Measurements from ENCODE around the gene ARHGEF38.
A peak's percentile ranks its signal among the peaks of the same experiment; 100 is the strongest.

The ARHGEF38 gene

GRCh38 chr4:105555409-105555808 lies 3.0 kb downstream of the ARHGEF38 start:
- Histone ChIP-seq H2AK5ac (ENCODE audit: low read length, severe bottlenecking) (no peak overlapping the region), H4K91ac (ENCODE audit: low read length) (no peak overlapping the region), H3K4ac (ENCODE audit: low read depth in 1 of 2, low read length in 2 of 2) (no peak overlapping the region), H3K36me3 (ENCODE audit: control insufficient read depth in 1 of 2, insufficient read depth in 2 of 2, low read depth in 1 of 2, low read length in 2 of 2) (no peaks in the 10 kb centered on the region), H2BK120ac (ENCODE audit: low read depth, low read length) (no peak overlapping the region), H2BK5ac (ENCODE audit: low read depth, low read length, poor library complexity, severe bottlenecking) (no peak overlapping the region), H2BK12ac (ENCODE audit: low read length in 2 of 2) (no peak overlapping the region), H2AFZ (ENCODE audit: low read depth, low read length) (no peak overlapping the region), H3K14ac (ENCODE audit: low read length in 2 of 2) (no peak overlapping the region), H3K4me1 (ENCODE audit: control insufficient read depth, insufficient read depth, low read depth, low read length) (peaks cover 6% of the 10 kb centered on the region), H3K9ac (ENCODE audit: low read length) (no peak overlapping the region), H3K4me2 (ENCODE audit: low read length, poor library complexity, severe bottlenecking) (no peak overlapping the region), H3K4me3 (ENCODE audit: insufficient read depth in 1 of 2, low read depth in 1 of 2, low read length in 2 of 2) (no peak overlapping the region), H3K18ac (ENCODE audit: low read depth in 1 of 2, low read length in 2 of 2) (no peak overlapping the region), H3K9me3 (ENCODE audit: control insufficient read depth, low read length) (no peaks in the 10 kb centered on the region), H3K27ac (ENCODE audit: low read length, poor library complexity, severe bottlenecking) (no peak overlapping the region), H4K8ac (ENCODE audit: low read length) (no peak overlapping the region), H3K27me3 (ENCODE audit: control insufficient read depth in 1 of 2, insufficient read depth in 1 of 2, low read length in 2 of 2) (no peaks in the 10 kb centered on the region), H2BK15ac (ENCODE audit: low read depth, poor library complexity, severe bottlenecking) (no peak overlapping the region), H3K23ac (ENCODE audit: low read length in 2 of 2) (no peak overlapping the region), H3K79me1 (replicated peaks; ENCODE audit: low read length, poor library complexity, severe bottlenecking) (no peaks in the 10 kb centered on the region)
- DNase-seq, result no peak
- WGBS, result 16% methylated on average over 3 of the region's 4 CpGs

- 54% methylated on average over 1 of the region's 1 CpG for WGBS
- H3K4me1 ChIP-seq (ENCODE audit: control insufficient read depth, insufficient read depth, low read depth, low read length), result peaks cover 8% of the 10 kb centered on the region
- H3K27me3 ChIP-seq (ENCODE audit: control insufficient read depth in 1 of 2, insufficient read depth in 1 of 2, low read length in 2 of 2), result no peaks in the 10 kb centered on the region
- H4K8ac ChIP-seq (ENCODE audit: low read length), result no peak overlapping the region
- no peak overlapping the region for H3K23ac ChIP-seq (ENCODE audit: low read length in 2 of 2)
- no peaks in the 10 kb centered on the region for H3K79me1 ChIP-seq (replicated peaks; ENCODE audit: low read length, poor library complexity, severe bottlenecking)
- no peak overlapping the region for H2BK5ac ChIP-seq (ENCODE audit: low read depth, low read length, poor library complexity, severe bottlenecking)
- H3K18ac ChIP-seq (ENCODE audit: low read depth in 1 of 2, low read length in 2 of 2), result no peak overlapping the region
- H2AFZ ChIP-seq (ENCODE audit: low read depth, low read length), result no peak overlapping the region
- no peak overlapping the region for H3K9ac ChIP-seq (ENCODE audit: low read length)
- no peak for DNase-seq
- H4K91ac ChIP-seq (ENCODE audit: low read length), result no peak overlapping the region
- H3K14ac ChIP-seq (ENCODE audit: low read length in 2 of 2), result no peak overlapping the region
- H2BK12ac ChIP-seq (ENCODE audit: low read length in 2 of 2), result no peak overlapping the region
- no peak overlapping the region for H2BK15ac ChIP-seq (ENCODE audit: low read depth, poor library complexity, severe bottlenecking)
- H3K4me2 ChIP-seq (ENCODE audit: low read length, poor library complexity, severe bottlenecking), result no peak overlapping the region
- no peak overlapping the region for H2BK120ac ChIP-seq (ENCODE audit: low read depth, low read length)
- H3K36me3 ChIP-seq (ENCODE audit: control insufficient read depth in 1 of 2, insufficient read depth in 2 of 2, low read depth in 1 of 2, low read length in 2 of 2), result no peaks in the 10 kb centered on the region
- H3K27ac ChIP-seq (ENCODE audit: low read length, poor library complexity, severe bottlenecking), result no peak overlapping the region
- no peak overlapping the region for H3K4ac ChIP-seq (ENCODE audit: low read depth in 1 of 2, low read length in 2 of 2)
- no peaks in the 10 kb centered on the region for H3K9me3 ChIP-seq (ENCODE audit: control insufficient read depth, low read length)
- no peak overlapping the region for H2AK5ac ChIP-seq (ENCODE audit: low read length, severe bottlenecking)
- H3K4me3 ChIP-seq (ENCODE audit: insufficient read depth in 1 of 2, low read depth in 1 of 2, low read length in 2 of 2), result no peak overlapping the region
Measured at GRCh38 chr4:105556206-105556605, 3.8 kb downstream of the ARHGEF38 start.

- Histone ChIP-seq H4K91ac (ENCODE audit: low read length) (no peak overlapping the region), H2BK120ac (ENCODE audit: low read depth, low read length) (no peak overlapping the region), H3K4ac (ENCODE audit: low read depth in 1 of 2, low read length in 2 of 2) (no peak overlapping the region), H2BK5ac (ENCODE audit: low read depth, low read length, poor library complexity, severe bottlenecking) (no peak overlapping the region), H2BK15ac (ENCODE audit: low read depth, poor library complexity, severe bottlenecking) (no peak overlapping the region), H3K18ac (ENCODE audit: low read depth in 1 of 2, low read length in 2 of 2) (no peak overlapping the region), H3K23ac (ENCODE audit: low read length in 2 of 2) (no peak overlapping the region), H3K9me3 (ENCODE audit: control insufficient read depth, low read length) (no peaks in the 10 kb centered on the region), H3K9ac (ENCODE audit: low read length) (no peak overlapping the region), H2BK12ac (ENCODE audit: low read length in 2 of 2) (no peak overlapping the region), H3K4me2 (ENCODE audit: low read length, poor library complexity, severe bottlenecking) (no peak overlapping the region), H3K4me3 (ENCODE audit: insufficient read depth in 1 of 2, low read depth in 1 of 2, low read length in 2 of 2) (no peak overlapping the region), H3K14ac (ENCODE audit: low read length in 2 of 2) (no peak overlapping the region), H3K4me1 (ENCODE audit: control insufficient read depth, insufficient read depth, low read depth, low read length) (peaks cover 2% of the 10 kb centered on the region), H2AK5ac (ENCODE audit: low read length, severe bottlenecking) (no peak overlapping the region), H3K27ac (ENCODE audit: low read length, poor library complexity, severe bottlenecking) (no peak overlapping the region), H4K8ac (ENCODE audit: low read length) (no peak overlapping the region), H3K36me3 (ENCODE audit: control insufficient read depth in 1 of 2, insufficient read depth in 2 of 2, low read depth in 1 of 2, low read length in 2 of 2) (no peaks in the 10 kb centered on the region), H3K27me3 (ENCODE audit: control insufficient read depth in 1 of 2, insufficient read depth in 1 of 2, low read length in 2 of 2) (no peaks in the 10 kb centered on the region), H3K79me1 (replicated peaks; ENCODE audit: low read length, poor library complexity, severe bottlenecking) (no peaks in the 10 kb centered on the region), H2AFZ (ENCODE audit: low read depth, low read length) (no peak overlapping the region)
- WGBS, result no CpG with 5 or more reads among the region's 3 CpGs
- no peak for DNase-seq
Measured at GRCh38 chr4:105558277-105558676, 5.9 kb downstream of the ARHGEF38 start.

- no peak overlapping the region for H2BK12ac ChIP-seq (ENCODE audit: low read length in 2 of 2)
- H2BK5ac ChIP-seq (ENCODE audit: low read depth, low read length, poor library complexity, severe bottlenecking), result no peak overlapping the region
- no peaks in the 10 kb centered on the region for H3K36me3 ChIP-seq (ENCODE audit: control insufficient read depth in 1 of 2, insufficient read depth in 2 of 2, low read depth in 1 of 2, low read length in 2 of 2)
- no peak overlapping the region for H2BK15ac ChIP-seq (ENCODE audit: low read depth, poor library complexity, severe bottlenecking)
- no peak overlapping the region for H3K9ac ChIP-seq (ENCODE audit: low read length)
- no peak overlapping the region for H3K4ac ChIP-seq (ENCODE audit: low read depth in 1 of 2, low read length in 2 of 2)
- H2AK5ac ChIP-seq (ENCODE audit: low read length, severe bottlenecking), result no peak overlapping the region
- no peak overlapping the region for H3K23ac ChIP-seq (ENCODE audit: low read length in 2 of 2)
- peaks cover 2% of the 10 kb centered on the region for H3K4me1 ChIP-seq (ENCODE audit: control insufficient read depth, insufficient read depth, low read depth, low read length)
- DNase-seq, result peak; percentile 2
- H3K27me3 ChIP-seq (ENCODE audit: control insufficient read depth in 1 of 2, insufficient read depth in 1 of 2, low read length in 2 of 2), result no peaks in the 10 kb centered on the region
- H4K8ac ChIP-seq (ENCODE audit: low read length), result no peak overlapping the region
- no peak overlapping the region for H3K4me3 ChIP-seq (ENCODE audit: insufficient read depth in 1 of 2, low read depth in 1 of 2, low read length in 2 of 2)
- no CpG with 5 or more reads among the region's 1 CpG for WGBS
- no peak overlapping the region for H3K4me2 ChIP-seq (ENCODE audit: low read length, poor library complexity, severe bottlenecking)
- no peak overlapping the region for H3K27ac ChIP-seq (ENCODE audit: low read length, poor library complexity, severe bottlenecking)
- H4K91ac ChIP-seq (ENCODE audit: low read length), result no peak overlapping the region
- no peak overlapping the region for H3K18ac ChIP-seq (ENCODE audit: low read depth in 1 of 2, low read length in 2 of 2)
- no peaks in the 10 kb centered on the region for H3K79me1 ChIP-seq (replicated peaks; ENCODE audit: low read length, poor library complexity, severe bottlenecking)
- H3K9me3 ChIP-seq (ENCODE audit: control insufficient read depth, low read length), result no peaks in the 10 kb centered on the region
- no peak overlapping the region for H2BK120ac ChIP-seq (ENCODE audit: low read depth, low read length)
- H2AFZ ChIP-seq (ENCODE audit: low read depth, low read length), result no peak overlapping the region
- no peak overlapping the region for H3K14ac ChIP-seq (ENCODE audit: low read length in 2 of 2)
Measured at GRCh38 chr4:105560421-105560848, 8.0 kb downstream of the ARHGEF38 start.
